ENCODE results near the gene EPS15.

DNA sequence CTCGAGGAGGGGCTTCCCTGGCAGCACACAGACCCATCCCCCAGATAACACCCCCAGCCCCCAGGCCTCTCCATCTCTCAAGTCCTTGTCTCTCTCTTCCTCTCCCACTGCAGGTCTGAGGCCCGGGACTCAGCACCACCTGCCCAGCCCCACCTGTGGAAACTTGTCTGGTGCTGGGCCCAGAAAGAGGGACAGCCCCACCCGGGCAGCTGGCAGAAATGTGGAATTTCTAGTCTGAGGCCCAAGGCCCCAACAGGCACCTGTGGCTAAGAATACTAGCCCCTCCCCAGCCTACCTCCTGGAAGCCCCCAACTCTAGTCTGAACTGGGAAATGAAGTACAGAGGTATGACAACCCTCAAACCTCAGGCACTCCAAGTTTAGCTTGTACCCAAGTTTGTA is 204.1 kb downstream of the EPS15 start:
- TF ChIP-seq POLR2A (IDR thresholded peaks at IDR 0.05; ENCODE audit: low read length) (no peak), GATA1 (IDR thresholded peaks at IDR 0.05; ENCODE audit: low read depth, low read length) (no peak)
